ENCODE data around the gene FAM131B. TPM values are rescaled to one million over a fixed set of nuclear protein-coding genes. Genes with fewer than 3 reads are reported as not detected.

Gene FAM131B
- total RNA-seq, 1 experiment from 2014 or later = 17.3 TPM

DNA sequence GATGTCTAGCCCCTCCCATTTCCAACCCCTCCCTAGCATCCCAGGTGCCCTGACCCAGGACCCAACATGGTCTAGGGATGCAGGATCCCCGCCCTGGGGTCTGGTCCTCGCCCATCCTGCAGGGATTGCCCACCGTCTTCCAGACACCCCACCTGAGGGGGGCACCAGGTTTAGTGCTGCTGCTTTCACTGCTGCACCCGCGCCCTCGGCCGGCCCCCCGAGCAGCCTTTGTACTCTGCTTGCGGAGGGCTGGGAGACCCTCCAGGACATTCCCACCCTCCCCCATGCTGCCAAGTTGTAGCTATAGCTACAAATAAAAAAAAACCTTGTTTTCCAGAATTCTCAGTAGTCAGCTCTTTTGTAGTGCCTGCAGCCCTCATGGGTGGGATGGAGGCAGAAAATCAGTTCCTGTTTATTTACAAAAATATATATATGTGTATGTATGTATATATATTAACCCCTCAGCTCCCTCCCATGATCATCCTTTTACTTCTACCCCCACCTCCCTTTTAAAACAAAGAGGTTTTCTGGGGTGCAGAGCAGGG lies 28.3 kb upstream of the FAM131B start:
- Histone ChIP-seq H3K56ac (ENCODE audit: insufficient read length, low read depth, low read length) (no peak overlapping the region), H2BK15ac (ENCODE audit: low read depth, low read length) (no peak overlapping the region), H2AK5ac (ENCODE audit: insufficient read length, low read length) (no peak overlapping the region), H3K79me2 (ENCODE audit: insufficient read depth, low read length) (no peaks in the 10 kb centered on the region; the same call in 1 of the 2 replicates), H4K20me1 (ENCODE audit: control insufficient read depth, insufficient read depth, insufficient read length) (no peaks in the 10 kb centered on the region), H3K4ac (ENCODE audit: low read depth, low read length) (no peak overlapping the region), H3K27me3 (ENCODE audit: insufficient read depth, low read length) (no peaks in the 10 kb centered on the region), H2BK5ac (ENCODE audit: insufficient read length, low read length) (no peak overlapping the region), H3K9me3 (ENCODE audit: control insufficient read depth, low read depth, low read length) (no peaks in the 10 kb centered on the region), H3K4me1 (ENCODE audit: insufficient read depth, low read length) (no peaks in the 10 kb centered on the region; the same call in 1 of the 2 replicates), H2BK120ac (ENCODE audit: low read depth, low read length, poor library complexity, severe bottlenecking) (no peak overlapping the region), H2BK20ac (ENCODE audit: low read depth, low read length, poor library complexity, severe bottlenecking) (no peak overlapping the region), H3K27ac (ENCODE audit: insufficient read length, low read depth, low read length) (no peak overlapping the region), H4K5ac (ENCODE audit: insufficient read length, low read depth, low read length) (no peak overlapping the region), H3K23me2 (ENCODE audit: insufficient read length, low read depth, low read length, poor library complexity, severe bottlenecking) (no peaks in the 10 kb centered on the region), H3K4me2 (ENCODE audit: insufficient read depth, insufficient read length, low read length) (no peak overlapping the region), H3K23ac (ENCODE audit: insufficient read length, low read depth, low read length) (no peak overlapping the region), H3K18ac (ENCODE audit: insufficient read length, low read depth, low read length) (no peak overlapping the region), H3T11ph (ENCODE audit: low read length) (no peak overlapping the region), H3K79me1 (ENCODE audit: insufficient read depth, low read depth, low read length, poor library complexity, severe bottlenecking) (no peaks in the 10 kb centered on the region), H2AFZ (ENCODE audit: low read length) (no peak overlapping the region), H4K91ac (ENCODE audit: insufficient read length, low read depth, low read length) (no peak overlapping the region), H3K14ac (ENCODE audit: insufficient read depth, low read length) (no peak overlapping the region; the same call in 1 of the 2 replicates), H4K8ac (replicated peaks; ENCODE audit: insufficient read length, low read depth, low read length) (no peak overlapping the region), H3K9ac (ENCODE audit: extremely low read depth, insufficient read length, low read length) (no peak overlapping the region), H2BK12ac (ENCODE audit: insufficient read length, low read depth, low read length) (no peak overlapping the region)
- Mint-ChIP-seq H3K4me1 (peaks cover 4 to 7% of the 10 kb centered on the region in 2 experiments), H3K27me3 (ENCODE audit: low read depth) (no peaks in the 10 kb centered on the region; the same call in 1 of the 2 replicates), H3K4me3 (no peak overlapping the region), H3K9me3 (no peaks in the 10 kb centered on the region), H3K27ac (no peak overlapping the region), H3K36me3 (ENCODE audit: insufficient read depth in 1 of 3, low read depth in 3 of 3) (peaks cover 50 to 80% (median 70%) of the 10 kb centered on the region in 3 experiments)
- no peak for DNase-seq
- no CpG with 5 or more reads among the region's 9 CpGs for WGBS (ENCODE audit: extremely low coverage, insufficient read length, low lambda C conversion rate)
- TF ChIP-seq, protein P1, sequence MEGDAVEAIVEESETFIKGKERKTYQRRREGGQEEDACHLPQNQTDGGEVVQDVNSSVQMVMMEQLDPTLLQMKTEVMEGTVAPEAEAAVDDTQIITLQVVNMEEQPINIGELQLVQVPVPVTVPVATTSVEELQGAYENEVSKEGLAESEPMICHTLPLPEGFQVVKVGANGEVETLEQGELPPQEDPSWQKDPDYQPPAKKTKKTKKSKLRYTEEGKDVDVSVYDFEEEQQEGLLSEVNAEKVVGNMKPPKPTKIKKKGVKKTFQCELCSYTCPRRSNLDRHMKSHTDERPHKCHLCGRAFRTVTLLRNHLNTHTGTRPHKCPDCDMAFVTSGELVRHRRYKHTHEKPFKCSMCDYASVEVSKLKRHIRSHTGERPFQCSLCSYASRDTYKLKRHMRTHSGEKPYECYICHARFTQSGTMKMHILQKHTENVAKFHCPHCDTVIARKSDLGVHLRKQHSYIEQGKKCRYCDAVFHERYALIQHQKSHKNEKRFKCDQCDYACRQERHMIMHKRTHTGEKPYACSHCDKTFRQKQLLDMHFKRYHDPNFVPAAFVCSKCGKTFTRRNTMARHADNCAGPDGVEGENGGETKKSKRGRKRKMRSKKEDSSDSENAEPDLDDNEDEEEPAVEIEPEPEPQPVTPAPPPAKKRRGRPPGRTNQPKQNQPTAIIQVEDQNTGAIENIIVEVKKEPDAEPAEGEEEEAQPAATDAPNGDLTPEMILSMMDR (conservative IDR thresholded peaks at IDR 0.05) = no peak
